HG03521 (cell line): ENCODE data around the gene ICE1.
A peak's percentile ranks its signal among the peaks of the same experiment; 100 is the strongest.
"Not testable (repeated sequence)": the region's sequence is repeated elsewhere in the genome, so short reads cannot be mapped to it uniquely, and the experiment has no call there.

Experiments
- ATAC-seq: cut with Tn5 transposase; IDR thresholded peaks from one replicate; pipeline ENCODE4 v1.9.1; 2021; ENCODE audit warnings: mild to moderate bottlenecking, moderate library complexity; ENCODE audit not compliant: unreplicated experiment

Gene ICE1, protein sequence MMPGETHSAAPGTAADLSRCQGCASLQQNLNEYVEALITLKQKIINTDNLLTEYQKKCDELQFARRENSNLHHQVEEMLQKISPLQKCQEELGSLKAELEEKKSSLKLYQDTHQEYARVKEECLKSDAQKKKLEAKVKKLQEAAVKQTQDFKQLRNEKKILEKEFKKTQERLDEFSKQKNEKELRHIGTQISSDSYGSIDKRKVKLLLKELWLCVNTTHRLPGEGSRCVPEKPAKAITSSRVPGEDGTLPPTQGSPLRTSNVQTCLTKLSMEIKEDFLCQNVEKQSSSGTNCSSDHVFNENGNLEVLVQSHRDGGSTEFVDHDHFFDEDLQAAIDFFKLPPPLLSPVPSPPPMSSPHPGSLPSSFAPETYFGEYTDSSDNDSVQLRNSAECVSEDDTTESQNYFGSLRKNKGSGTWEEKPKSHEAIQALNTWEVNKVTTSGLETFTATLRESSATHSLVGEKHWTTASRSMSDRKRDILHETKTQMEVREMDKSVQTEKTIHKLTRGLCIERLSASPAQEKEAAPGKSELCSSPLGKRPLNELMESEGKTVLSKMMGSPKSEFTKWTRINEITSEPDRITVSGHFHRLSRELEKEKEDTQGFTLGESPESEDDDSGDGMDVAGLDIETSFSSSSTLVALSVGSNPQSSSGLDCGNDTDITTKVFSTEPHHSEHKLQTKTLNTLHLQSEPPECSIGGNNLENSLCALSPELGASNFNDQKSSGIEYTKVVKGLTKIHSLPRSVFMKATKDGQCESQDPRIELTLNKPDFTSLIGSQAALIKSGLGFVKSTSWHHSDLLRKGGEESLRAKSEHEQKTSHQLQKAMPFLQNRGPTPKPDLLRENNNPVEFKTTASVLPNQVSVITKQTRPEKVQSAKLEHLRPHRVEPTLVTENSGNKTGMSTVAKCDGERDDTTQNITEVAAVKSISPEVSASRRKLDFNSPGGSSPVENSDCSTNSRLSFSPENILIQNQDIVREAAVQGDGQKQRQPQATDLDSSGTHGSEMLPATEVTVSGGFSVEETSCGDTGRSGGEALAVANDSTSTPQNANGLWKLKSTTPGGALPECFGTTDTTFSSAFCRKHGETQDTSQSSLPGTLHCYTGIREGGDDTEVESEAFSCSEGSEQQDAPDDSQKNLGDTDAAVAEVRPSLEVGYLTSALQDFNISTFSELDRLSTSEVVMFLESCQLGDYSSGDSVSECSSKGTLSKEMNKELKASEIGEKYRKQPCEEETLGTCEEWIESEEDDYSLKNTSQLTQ (N-terminal part only)

DNA sequence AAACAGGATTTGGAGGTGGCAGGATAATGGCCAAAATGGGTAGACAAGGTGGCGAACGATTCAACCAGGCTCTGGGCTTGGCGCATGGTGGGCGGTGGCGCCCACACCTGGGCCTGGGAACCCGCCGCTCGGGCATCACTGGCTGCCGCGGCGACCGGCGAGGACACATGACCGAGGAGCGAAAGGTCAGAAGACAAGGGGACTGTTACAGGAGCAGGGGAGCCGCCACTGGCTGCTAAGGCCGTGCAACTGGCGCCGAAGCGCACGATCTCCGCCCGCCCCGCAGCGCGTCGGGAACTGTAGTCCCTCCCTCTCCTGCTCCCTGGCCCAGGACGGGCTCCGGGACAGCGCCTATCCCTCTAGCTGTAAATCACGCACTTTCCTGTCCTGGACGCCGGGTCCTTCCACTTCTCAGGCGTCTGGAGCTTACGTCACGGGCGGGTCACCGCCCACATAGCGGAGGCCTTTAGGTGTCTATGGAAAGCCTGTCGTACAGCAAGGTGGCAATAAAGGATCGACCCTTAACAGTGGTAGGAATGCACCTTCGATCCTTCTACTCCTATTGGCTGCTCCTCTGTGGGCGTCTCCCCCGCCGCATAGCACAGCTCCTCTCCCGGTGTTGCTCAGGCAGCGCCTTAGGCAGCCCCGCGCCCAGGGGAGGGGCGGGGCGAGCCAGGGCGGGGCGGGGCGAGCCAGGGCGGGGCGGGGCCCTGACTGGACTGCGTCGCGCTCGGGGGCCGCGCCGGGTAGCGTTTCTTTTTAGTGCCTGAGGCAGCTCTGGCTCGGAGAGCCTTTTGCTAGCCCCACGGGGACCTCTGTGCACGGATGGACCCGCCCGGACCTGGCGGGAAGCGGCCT, at the start of gene ICE1:
Gene ICE1 (plus strand): TSS at position 717 of the 858 bp plus-strand sequence. CDS start 239 bp downstream, outside the sequence.
- ATAC-seq = peak; percentile 76

DNA sequence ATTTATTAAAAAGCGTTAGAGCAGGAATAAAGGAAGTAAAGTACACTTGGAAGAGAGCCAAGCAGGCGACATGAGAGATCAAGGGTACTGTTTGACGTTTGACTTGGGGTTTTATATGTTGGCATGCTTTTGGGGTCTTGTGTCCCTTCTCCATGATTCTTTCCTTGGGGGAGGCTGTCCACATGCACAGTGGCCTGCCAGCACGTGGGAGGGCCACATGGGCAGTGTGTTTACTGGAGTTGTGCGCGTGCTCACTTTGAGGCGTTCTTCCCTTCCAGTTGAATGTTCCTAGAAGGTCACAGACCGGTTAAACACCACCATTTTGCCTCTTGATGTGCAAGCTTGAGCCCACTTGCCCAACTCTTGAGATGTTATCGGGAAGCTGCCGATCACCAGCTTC, 49.5 kb upstream of the ICE1 start:
- no peak for ATAC-seq

DNA sequence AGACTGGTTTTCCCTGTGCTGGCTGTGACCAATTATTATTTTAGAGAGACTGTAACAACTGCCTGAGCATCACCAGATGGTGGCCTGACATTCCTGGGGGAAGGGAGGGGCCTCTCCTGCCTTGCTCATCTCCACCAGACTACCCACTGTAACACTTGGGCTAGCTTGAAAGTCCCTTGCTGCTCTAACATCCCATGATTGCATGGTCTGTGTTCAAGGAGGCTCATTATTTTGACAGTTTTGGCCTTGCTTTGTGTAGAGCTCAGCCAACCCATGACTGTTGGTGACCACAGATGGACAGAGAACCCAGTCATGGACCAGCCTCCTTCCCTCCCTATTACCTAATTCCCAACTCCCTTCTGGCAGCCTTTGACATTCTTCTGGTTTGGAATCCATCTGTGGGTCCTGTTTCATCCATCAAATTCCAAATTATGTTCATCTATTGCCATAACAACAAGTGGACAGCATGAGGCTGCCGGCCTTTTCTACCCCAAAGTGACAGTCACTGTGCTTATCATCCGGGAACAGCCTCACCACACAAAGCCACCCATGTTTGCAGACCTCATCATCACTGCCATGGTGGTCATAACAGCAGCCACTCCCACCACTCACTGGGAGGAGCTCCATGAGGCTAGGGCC, 49.0 kb upstream of the ICE1 start:
- no peak for ATAC-seq

DNA sequence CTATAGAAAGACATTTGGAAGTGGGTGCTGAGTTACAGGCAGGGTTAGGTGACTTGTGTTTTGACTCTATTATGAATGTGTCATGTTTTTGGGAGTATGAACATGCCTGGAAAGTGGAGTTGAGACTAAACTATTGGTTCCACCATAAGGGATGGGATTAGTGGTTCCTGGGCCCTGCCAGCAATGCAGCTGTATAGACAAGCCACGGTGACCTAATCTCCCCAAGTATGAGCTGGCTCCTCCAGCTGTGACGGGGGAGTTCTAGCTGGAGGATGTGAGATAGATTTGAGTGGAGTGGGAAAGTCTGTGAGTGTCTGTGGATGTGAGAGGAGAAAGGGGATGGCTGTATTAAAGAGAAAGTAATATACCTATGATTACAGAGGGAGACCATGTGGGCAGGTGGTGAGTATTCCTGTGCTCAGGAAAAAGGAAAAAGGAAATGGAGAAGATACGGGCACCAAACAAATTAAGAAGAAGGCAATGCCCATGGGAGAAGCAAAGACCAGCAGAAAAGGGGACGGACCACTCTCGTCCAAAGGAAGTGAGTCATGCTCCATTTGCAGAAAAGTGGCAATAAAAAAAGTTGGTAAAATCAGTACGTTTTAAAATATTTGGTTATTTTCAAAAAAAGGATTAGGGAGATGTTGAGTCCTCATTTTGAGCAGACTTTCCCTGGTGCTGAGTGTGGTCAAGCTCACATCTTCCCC, 48.3 kb upstream of the ICE1 start:
- ATAC-seq = no peak

DNA sequence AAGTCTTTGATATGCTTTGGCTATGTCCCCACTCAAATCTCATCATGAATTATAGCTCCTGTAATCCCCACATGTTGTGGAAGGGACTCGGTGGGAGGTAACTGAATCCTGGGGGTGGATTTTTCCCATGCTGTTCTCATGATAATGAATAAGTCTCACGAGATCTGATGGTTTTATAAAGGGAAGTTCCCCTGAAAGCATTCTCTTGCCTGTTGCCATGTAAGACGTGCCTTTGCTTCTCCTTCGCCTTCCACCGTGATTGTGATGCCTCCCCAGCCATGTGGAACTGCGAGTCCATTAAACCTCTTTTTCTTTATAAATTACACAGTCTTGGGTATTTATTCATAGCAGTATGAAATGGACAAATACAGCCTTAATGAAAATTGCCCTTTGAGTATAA, 44.7 kb upstream of the ICE1 start:
- no peak for ATAC-seq

DNA sequence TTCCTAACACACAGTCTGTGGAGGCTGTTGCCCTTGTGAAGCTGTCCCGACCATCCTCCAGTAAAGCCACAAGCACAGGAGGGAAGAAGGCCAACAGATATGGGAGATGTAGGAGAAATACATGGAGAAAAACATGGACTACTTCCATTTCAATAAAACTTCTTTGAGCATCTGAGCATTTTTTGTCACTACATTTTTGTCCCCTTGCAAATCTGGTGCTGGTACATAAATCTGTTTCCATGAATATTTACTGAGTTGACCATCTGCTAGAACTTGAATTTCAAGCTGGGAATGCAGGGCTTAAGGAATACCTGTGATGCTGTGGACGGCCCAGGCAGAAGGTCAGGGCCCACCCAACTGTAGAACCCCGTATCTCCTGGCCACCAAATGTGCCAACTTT, 43.9 kb upstream of the ICE1 start:
- no peak for ATAC-seq

DNA sequence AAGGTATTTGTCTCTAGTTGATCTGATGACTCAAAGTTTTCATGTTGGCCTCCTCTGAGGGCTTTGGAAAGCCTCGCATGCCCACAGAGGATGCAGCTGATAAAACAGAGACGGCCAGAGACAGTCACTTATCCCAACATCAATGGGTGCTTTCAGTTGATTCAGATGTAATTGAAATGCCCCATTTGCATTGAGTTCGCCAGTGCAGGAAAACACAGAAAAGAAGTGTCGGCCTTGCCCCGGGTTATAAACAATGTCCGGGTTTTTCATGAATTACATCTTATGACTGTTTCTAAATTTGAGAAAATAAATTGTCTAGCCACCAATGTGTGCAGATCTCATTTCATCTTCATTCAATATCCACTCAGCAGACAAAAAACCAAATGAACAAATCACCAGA, 42.2 kb upstream of the ICE1 start:
- ATAC-seq = no peak

DNA sequence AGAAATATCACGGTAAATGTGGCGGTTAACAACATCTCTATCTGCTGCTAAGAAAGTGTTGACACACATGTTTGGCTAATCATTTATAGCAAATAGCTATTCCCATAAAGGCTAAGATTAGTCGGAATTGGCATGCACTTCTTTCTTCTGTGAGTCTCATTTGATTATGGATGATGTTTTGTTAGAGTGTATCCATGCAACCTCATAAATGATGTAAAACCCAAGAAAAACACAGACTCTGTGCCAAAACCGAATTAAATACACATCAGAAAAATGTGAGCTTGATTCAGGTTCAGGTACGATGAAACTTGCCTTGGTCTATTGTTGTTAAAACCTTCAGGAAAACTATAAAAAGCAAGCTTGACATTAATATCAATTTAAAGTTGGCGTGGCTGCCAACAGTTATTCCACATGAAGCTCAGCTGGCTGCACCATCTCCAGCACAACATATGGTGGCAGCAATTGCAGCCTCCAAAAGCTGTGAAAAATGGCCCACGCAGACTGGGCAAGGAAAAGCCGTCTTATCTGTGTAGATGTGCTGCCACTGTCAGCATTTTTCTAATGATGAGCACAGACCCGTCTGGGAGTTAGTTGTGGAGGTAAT, 41.1 kb upstream of the ICE1 start:
- no peak for ATAC-seq

DNA sequence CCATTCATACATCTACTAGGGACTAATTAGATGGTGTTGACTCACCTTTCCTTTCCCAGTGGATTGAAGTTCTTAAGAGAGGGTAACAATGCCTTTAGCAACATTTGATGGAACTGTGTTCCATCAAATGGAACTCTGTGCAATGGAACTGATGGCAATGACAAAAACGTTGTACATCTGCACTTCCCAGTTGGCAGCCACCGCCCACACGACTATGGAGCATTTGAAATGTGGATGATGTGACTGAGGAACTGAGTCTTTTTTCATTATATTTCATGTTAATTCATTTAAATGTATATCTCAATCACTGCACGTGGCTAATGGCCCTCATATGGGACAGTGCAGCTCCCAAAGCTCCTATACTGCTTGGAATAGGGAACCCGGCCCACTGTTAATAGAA, 39.0 kb upstream of the ICE1 start:
- ATAC-seq = no peak

DNA sequence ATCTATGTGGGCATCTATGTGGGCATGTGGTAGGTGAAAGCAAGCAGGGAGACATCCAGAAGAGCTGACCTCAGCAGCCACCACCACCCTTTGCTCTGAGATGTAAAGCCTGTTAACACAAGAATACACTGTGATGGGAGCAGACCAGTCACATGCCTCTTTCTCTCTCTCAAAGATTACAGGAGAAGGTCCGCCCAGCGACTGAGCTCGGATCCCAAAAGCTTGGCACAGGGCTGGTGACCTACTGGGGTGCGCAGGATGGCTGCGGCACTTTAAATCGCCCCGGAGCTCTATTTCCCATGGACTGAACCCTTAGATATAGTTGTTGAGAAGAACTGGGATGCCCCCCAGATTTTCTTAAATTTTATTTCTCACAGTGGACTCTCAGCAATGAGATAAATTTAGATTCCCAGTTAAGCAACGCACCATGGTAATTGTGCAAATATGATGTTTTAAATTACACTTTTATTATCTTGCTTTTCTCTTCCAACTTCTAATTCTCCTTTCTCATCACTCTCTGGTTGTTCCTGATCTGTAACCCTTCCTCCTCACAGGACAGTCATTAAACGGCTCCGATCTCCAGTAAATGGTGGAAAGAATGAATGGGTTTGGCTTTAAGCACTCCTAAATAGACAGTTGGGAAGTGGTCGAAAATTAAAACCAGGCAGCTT, 37.7 kb upstream of the ICE1 start:
- no peak for ATAC-seq

DNA sequence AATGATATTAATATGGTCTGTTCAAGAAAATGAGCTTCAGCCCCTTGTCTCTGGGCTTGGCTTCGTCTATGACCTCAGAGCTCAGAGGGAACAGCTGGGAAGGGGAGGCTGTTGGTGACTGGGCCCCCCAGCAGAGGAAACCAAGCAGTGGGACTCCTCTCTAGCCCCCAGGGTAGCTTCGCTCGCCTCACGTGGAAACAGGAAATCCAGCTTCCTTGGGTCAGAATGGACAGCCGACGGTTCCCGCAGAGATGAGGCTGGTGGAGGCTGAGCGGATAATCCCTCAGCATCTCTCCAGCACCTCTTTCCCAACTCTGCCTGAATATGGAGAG, 37.2 kb upstream of the ICE1 start:
- no peak for ATAC-seq

DNA sequence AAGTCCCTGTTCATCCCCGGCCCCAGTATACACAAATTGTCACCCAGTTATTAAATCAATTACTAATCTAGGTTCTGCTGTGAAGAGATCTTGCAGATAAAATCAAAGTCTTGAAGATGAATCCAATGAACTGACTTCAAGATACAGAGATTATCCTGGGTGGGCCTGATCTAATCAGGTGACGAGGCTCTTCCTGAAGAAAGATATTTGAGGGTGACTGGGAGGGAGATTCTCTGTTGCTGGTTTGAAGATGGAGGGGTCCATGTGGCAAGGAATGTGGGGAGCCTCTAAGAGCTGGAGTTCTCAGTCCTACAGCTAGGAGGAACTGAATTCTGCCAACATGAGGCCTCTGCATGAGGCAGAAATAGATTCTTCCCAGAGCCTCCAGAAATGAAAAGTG, 36.1 kb upstream of the ICE1 start:
- no peak for ATAC-seq

DNA sequence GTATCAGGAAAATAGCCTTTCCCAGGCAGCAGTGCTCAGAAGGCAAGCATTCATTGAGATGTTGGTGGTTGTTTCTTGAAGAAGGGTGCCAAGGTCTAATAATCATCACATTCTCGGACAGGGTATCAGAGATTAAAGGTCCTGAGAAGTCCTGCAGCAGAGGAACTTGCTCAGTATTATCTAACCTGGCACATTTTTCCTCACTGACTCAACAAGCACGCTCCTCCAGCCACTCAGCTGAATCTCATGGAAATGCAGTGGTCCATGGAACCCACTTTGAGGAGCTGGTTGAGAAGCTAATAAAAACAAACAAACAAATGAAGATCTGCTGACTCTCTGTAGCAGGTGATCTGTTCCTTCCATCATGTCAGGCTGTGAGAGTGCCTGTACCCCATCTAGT, 35.3 kb upstream of the ICE1 start:
- no peak for ATAC-seq

DNA sequence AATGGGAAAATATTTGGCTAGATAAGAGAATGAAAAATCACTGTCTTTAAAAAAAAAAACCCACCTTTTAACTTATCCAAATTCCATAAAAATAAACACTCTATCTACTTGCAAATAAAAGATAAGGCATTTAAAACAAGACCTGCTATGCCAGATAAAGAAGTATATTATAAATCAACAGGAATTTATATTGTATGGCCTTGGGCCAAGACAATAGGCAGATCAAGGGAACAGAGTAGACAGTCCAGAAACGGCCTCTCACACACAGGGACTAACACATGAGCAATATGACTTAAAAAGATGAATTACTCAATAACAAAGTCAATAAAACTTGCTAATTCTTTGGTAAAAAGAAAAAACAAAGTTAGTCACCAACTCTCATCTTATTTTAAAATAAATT, 34.7 kb upstream of the ICE1 start:
- ATAC-seq = no peak

DNA sequence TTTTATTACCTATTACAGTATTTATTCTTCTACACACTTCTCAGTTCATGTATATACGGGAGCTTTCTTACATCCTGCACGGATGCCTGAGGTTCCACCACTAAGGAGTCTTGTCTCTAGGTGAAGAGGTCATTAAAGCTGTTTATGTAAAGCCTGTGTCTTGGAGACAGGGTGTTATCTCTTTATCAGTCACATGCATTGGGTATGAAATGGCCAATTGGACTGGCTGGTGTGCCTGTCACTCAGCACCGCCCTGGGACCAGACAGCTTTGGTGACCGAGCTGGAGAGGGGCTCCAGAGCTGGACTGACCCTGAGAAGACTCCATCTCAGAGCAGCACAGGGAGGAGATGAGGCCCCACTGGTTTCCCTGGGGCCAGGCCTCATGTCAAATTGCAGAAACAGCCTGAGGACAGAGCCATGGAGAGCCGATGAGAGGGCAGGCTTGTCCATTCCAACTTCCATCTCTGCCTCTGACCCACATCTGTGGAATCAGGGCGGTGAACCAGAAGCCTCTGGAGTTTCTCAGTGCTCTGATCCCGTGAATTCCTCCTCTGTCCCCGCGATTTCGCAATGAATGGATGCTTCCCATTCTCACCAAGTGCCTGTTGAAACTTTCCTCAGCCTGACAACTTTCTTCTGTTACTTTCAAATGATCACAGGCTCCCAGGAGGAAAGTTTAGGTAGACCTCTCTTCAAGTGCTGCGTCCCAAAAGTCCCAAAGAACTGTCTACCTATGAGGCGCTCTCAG, 32.2 kb upstream of the ICE1 start:
- not testable (repeated sequence) for ATAC-seq

DNA sequence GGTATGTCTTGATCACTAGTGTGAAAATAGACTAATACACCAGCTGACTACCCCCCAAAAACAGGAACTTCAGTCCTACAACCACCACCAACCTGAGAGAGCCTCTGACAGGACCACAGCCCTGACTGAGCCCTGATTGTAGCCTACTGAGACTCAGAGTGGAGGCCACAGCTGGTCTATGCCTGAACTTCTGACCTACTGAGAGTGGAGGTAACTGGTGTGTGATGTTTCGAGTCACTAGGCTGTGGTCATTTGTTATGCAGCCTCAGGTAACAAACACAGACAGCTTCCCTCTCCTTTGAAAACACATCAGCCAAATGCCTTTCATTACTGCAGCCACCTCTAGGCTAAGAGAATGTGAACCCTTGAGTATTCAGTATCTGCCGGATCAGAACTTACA, 30.0 kb upstream of the ICE1 start:
- not testable (repeated sequence) for ATAC-seq

DNA sequence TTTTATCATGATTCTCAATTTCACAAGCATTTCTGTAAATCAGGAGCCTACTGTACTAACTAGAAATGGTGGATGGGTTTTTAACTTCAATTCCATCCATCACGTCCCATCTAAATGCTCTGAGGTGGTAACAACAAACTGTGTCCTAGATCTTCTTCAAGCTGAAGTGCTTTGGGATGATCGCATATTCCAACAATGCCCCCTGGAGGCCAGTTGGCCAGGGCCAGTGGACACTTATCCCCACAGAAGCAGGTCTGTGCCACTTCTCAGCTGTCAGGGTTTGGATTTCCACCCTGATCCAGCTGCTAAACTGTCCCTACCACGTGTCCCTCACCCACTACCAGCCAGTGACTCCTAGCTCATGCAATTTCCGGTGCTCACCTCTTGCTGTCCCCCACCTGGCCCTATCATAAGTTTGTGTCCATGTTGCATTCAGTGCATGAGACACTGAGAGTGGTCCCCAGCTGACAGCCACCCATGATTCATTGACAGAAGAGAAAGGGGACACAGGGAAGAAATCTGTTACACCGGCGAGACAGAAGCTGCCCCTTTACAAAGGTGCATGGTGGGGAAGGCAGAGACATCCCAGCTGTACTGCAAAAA, 28.0 kb upstream of the ICE1 start:
- not testable (repeated sequence) for ATAC-seq
